Smooth muscle cell (in vitro differentiated cells): ENCODE measurements around the gene METTL24. TPM values are rescaled to one million over a fixed set of nuclear protein-coding genes. Genes with fewer than 3 reads are reported as not detected.

ENCODE experiments used
- DNase-seq: peaks from one replicate; lab custom pipeline; 2025; ENCODE audit not compliant: unreplicated experiment; lab: John Stamatoyannopoulos, UW
- H2AFZ ChIP-seq: fragments of 200-600 bp; sonication (generic); 2 replicates; pipeline ENCODE4 v1.6.0; 2016; ENCODE audit warnings: antibody characterized with exemption, low read depth, mild to moderate bottlenecking
- H3F3A ChIP-seq: fragments of 200-600 bp; sonication (generic); 2 replicates; pipeline ENCODE4 v1.6.0; 2017; ENCODE audit warnings: antibody characterized with exemption, low read depth
- H3K27ac ChIP-seq: fragments of 200-600 bp; sonication (generic); 2 replicates; pipeline ENCODE4 v1.5.1; 2016; ENCODE audit warnings: low read depth, mild to moderate bottlenecking
- H3K27me3 ChIP-seq: fragments of 200-600 bp; sonication (generic); 2 replicates; pipeline ENCODE4 v1.6.1; 2016; ENCODE audit warnings: low read depth, mild to moderate bottlenecking
- H3K36me3 ChIP-seq: fragments of 200-600 bp; sonication (generic); 2 replicates; pipeline ENCODE4 v1.5.1; 2016; ENCODE audit warnings: low read depth
- H3K4me1 ChIP-seq: fragments of 200-600 bp; sonication (generic); 2 replicates; pipeline ENCODE4 v1.5.1; 2016; ENCODE audit warnings: low read depth
- H3K4me2 ChIP-seq: fragments of 200-600 bp; sonication (generic); 2 replicates; pipeline ENCODE4 v1.6.0; 2016; ENCODE audit warnings: mild to moderate bottlenecking
- H3K4me3 ChIP-seq: fragments of 200-600 bp; sonication (generic); 2 replicates; pipeline ENCODE4 v1.5.1; 2016; ENCODE audit warnings: mild to moderate bottlenecking
- H3K79me2 ChIP-seq: fragments of 200-600 bp; sonication (generic); 2 replicates; pipeline ENCODE4 v1.6.0; 2016; ENCODE audit warnings: low read depth, mild to moderate bottlenecking
- H3K9ac ChIP-seq: fragments of 200-600 bp; sonication (generic); 2 replicates; pipeline ENCODE4 v1.6.0; 2016; ENCODE audit warnings: low read depth
- H3K9me3 ChIP-seq: fragments of 200-600 bp; sonication (generic); replicated peaks from 2 replicates; pipeline ENCODE4 v1.5.1; 2016; ENCODE audit warnings: low read depth
- H4K20me1 ChIP-seq: fragments of 200-600 bp; sonication (generic); 2 replicates; pipeline ENCODE4 v1.6.0; 2016; ENCODE audit warnings: low read depth
- WGBS: methylation state at CpG from one replicate; pipeline ENCODE4 v1.1.7; 2016; ENCODE audit warnings: low lambda C conversion rate; 5-methylcytosine and 5-hydroxymethylcytosine counted together
- polyA plus RNA-seq: library from polyadenylated mRNA; unstranded; fragments of >200 nt; fragmentation: Nextera tagmentation; extraction: Ambion mirVana; gene quantifications from 2 replicates; pipeline ENCODE4 v1.2.1, GENCODE V29; 2016
- total RNA-seq: library from RNA; depleted of rRNA; stranded (reverse); fragments of >200 nt; gene quantifications from 2 replicates; pipeline ENCODE4 v1.2.3, GENCODE V29; 2014
- TF ChIP-seq, protein P1 (sequence below): fragments of 200-600 bp; sonication (generic); IDR thresholded peaks from 2 replicates; pipeline ENCODE4 v1.5.1; 2017; ENCODE audit warnings: borderline replicate concordance, mild to moderate bottlenecking, antibody characterized with exemption; ENCODE audit not compliant: insufficient read depth, poor library complexity, severe bottlenecking

Gene METTL24
- total and polyA plus RNA-seq, 2 experiments from 2014 or later = 0.74 to 2.6 TPM

GRCh38 chr6:110368284-110368683 lies 10.1 kb upstream of the METTL24 start:
- H3K9me3 ChIP-seq = no peaks in the 10 kb centered on the region
- no peak overlapping the region for H2AFZ ChIP-seq
- no peak overlapping the region for H3K27ac ChIP-seq
- no peaks in the 10 kb centered on the region for H3F3A ChIP-seq
- 69% methylated on average over 2 of the region's 2 CpGs for WGBS
- TF ChIP-seq, protein P1, sequence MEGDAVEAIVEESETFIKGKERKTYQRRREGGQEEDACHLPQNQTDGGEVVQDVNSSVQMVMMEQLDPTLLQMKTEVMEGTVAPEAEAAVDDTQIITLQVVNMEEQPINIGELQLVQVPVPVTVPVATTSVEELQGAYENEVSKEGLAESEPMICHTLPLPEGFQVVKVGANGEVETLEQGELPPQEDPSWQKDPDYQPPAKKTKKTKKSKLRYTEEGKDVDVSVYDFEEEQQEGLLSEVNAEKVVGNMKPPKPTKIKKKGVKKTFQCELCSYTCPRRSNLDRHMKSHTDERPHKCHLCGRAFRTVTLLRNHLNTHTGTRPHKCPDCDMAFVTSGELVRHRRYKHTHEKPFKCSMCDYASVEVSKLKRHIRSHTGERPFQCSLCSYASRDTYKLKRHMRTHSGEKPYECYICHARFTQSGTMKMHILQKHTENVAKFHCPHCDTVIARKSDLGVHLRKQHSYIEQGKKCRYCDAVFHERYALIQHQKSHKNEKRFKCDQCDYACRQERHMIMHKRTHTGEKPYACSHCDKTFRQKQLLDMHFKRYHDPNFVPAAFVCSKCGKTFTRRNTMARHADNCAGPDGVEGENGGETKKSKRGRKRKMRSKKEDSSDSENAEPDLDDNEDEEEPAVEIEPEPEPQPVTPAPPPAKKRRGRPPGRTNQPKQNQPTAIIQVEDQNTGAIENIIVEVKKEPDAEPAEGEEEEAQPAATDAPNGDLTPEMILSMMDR = no peak
- peaks cover 56% of the 10 kb centered on the region for H3K4me1 ChIP-seq
- no peak for DNase-seq
- peak overlapping the region; percentile 9 for H3K4me2 ChIP-seq
- H3K9ac ChIP-seq = no peak overlapping the region
- H4K20me1 ChIP-seq = no peaks in the 10 kb centered on the region
- no peaks in the 10 kb centered on the region for H3K79me2 ChIP-seq
- H3K4me3 ChIP-seq = no peak overlapping the region
- no peaks in the 10 kb centered on the region for H3K36me3 ChIP-seq
- no peaks in the 10 kb centered on the region for H3K27me3 ChIP-seq

GRCh38 chr6:110367825-110368224 lies 9.7 kb upstream of the METTL24 start:
- Histone ChIP-seq H3K36me3 (no peaks in the 10 kb centered on the region), H3K4me1 (peaks cover 56% of the 10 kb centered on the region), H3F3A (no peaks in the 10 kb centered on the region), H3K9ac (no peak overlapping the region), H3K4me3 (no peak overlapping the region), H2AFZ (no peak overlapping the region), H3K4me2 (no peak overlapping the region), H3K27me3 (no peaks in the 10 kb centered on the region), H3K79me2 (no peaks in the 10 kb centered on the region), H3K9me3 (no peaks in the 10 kb centered on the region), H4K20me1 (no peaks in the 10 kb centered on the region), H3K27ac (no peak overlapping the region)
- DNase-seq = no peak
- WGBS = 71% methylated on average over 1 of the region's 1 CpG
- TF ChIP-seq, protein P1 = no peak

DNA sequence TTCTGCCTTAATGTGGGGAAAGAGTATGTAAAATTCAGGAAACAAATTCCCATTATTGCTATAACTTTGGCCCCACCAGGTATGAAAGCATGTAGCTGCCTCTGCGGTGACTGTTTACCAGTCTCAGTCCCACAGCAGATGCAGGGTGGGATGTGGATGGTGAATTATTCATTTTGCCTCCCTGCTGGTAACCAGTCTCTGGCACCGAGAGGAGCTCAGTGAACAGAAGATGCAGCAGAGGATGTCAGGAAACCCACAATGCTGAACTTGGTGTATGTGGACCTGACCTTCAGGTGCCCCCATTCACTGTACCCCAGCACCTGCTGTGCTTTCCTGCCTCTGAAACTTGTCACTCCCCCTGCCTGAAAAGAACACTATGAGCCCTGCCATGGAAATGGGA lies 8.8 kb upstream of the METTL24 start:
- H3K27ac ChIP-seq = no peak overlapping the region
- H2AFZ ChIP-seq = no peak overlapping the region
- DNase-seq = no peak
- H3K9ac ChIP-seq = no peak overlapping the region
- H3F3A ChIP-seq = no peaks in the 10 kb centered on the region
- H3K4me3 ChIP-seq = no peak overlapping the region
- peak overlapping the region; percentile 52 for H3K4me2 ChIP-seq
- no peaks in the 10 kb centered on the region for H3K9me3 ChIP-seq
- H3K4me1 ChIP-seq = peaks cover 56% of the 10 kb centered on the region
- H3K27me3 ChIP-seq = no peaks in the 10 kb centered on the region
- WGBS = 61% methylated on average over 2 of the region's 2 CpGs
- no peaks in the 10 kb centered on the region for H3K79me2 ChIP-seq
- TF ChIP-seq, protein P1 = no peak
- H3K36me3 ChIP-seq = no peaks in the 10 kb centered on the region
- no peaks in the 10 kb centered on the region for H4K20me1 ChIP-seq

GRCh38 chr6:110366256-110366655 lies 8.1 kb upstream of the METTL24 start:
- Histone ChIP-seq H3K4me3 (no peak overlapping the region), H3K9ac (no peak overlapping the region), H3K79me2 (no peaks in the 10 kb centered on the region), H3K27ac (peak overlapping the region; percentile 45), H2AFZ (no peak overlapping the region), H3K4me1 (peaks cover 56% of the 10 kb centered on the region), H3F3A (no peaks in the 10 kb centered on the region), H3K27me3 (no peaks in the 10 kb centered on the region), H3K9me3 (no peaks in the 10 kb centered on the region), H4K20me1 (no peaks in the 10 kb centered on the region), H3K36me3 (no peaks in the 10 kb centered on the region), H3K4me2 (peak overlapping the region; percentile 52)
- WGBS = 88% methylated on average over 2 of the region's 2 CpGs
- no peak for DNase-seq
- TF ChIP-seq, protein P1 = no peak
